Transverse colon (tissue), 4 donors: ENCODE measurements around the gene BRD3. TPM values are rescaled to one million over a fixed set of nuclear protein-coding genes. Genes with fewer than 3 reads are reported as not detected.

Experiments used
- DNase-seq: peaks from one replicate; pipeline ENCODE4 v3.0.0-alpha.2; 2019
- H3K27ac ChIP-seq, 4 donors: fragments of 200-600 bp; sonication (generic); 2 replicates each; pipeline ENCODE4 v1.5.1; 2016 to 2018; ENCODE audit warnings: inconsistent platforms in 4 of 4
- H3K27me3 ChIP-seq: fragments of 200-600 bp; sonication (generic); 2 replicates; pipeline ENCODE4 v1.5.1; 2017; ENCODE audit warnings: inconsistent platforms
- H3K36me3 ChIP-seq, 4 donors: fragments of 200-600 bp; sonication (generic); 2 replicates each; pipeline ENCODE4 v1.5.1; 2017 to 2019; ENCODE audit warnings: inconsistent platforms in 4 of 4
- H3K4me1 ChIP-seq, 4 donors: fragments of 200-600 bp; sonication (generic); 2 replicates each; pipeline ENCODE4 v1.5.1; 2017 to 2020; ENCODE audit warnings: inconsistent platforms in 4 of 4
- H3K4me3 ChIP-seq, 4 donors: fragments of 200-600 bp; sonication (generic); 1 replicate in 1 of 4; 2 replicates in 3 of 4; pipeline versions ENCODE4 v1.5.1 to v1.6.1; 2017 to 2019; ENCODE audit warnings: inconsistent platforms in 4 of 4
- H3K9me3 ChIP-seq, 2 donors: fragments of 200-600 bp; sonication (generic); 2 replicates each; pipeline ENCODE4 v1.5.1; 2017 to 2019; ENCODE audit warnings: inconsistent platforms in 2 of 2
- EP300 ChIP-seq: sonication (generic); formaldehyde crosslinking; IDR thresholded peaks from one replicate; pipeline ENCODE4 v1.6.1; 2017; ENCODE audit warnings: antibody characterized with exemption, low read depth
- POLR2A ChIP-seq: fragments of 450-650 bp; IDR thresholded peaks from one replicate; pipeline ENCODE4 v1.6.1; 2016; ENCODE audit warnings: antibody characterized with exemption, mild to moderate bottlenecking, moderate library complexity
- POLR2AphosphoS5 ChIP-seq, 3 donors: sonication (generic); formaldehyde crosslinking; IDR thresholded peaks; one replicate each; pipeline ENCODE4 v1.6.1; 2016; ENCODE audit warnings: antibody characterized with exemption in 3 of 3
- WGBS, 2 donors: methylation state at CpG; one replicate each; pipeline ENCODE4 v1.1.5; 2018; ENCODE audit warnings: low coverage in 1 of 2; 5-methylcytosine and 5-hydroxymethylcytosine counted together
- in situ Hi-C, 4 donors: fragments of 200-750 bp; cut with MboI; loops; one replicate each; pipeline versions ENCODE4 v1.15.0 to v1.15.1; 2017; ENCODE audit warnings: low sequenced_read_pairs in 3 of 4, low pct_ligation_motif_present in 1 of 4, low pct_unique_long_range_greater_than_20kb in 1 of 4
- intact Hi-C: fragments of 100-400 bp; cut with DNase I; formaldehyde crosslinking; loops from one replicate; pipeline ENCODE4 v1.15.1; 2023; ENCODE audit warnings: low total_unique reads
- total RNA-seq, 4 donors: library from RNA; depleted of rRNA; stranded (reverse); fragments of >200 nt; gene quantifications; one replicate each; pipeline ENCODE4 v1.1.0, GENCODE V29; 2016
- TF ChIP-seq, protein P1 (sequence below), 5 experiments: fragments of 200-600 bp in 3 of 5; fragments of 450-650 bp in 2 of 5; sonication (generic) in 3 of 5; IDR thresholded peaks; 1 replicate in 2 of 5; 2 replicates in 3 of 5; pipeline ENCODE4 v1.5.1; 2016 to 2017; ENCODE audit warnings: antibody characterized with exemption in 5 of 5, inconsistent platforms in 3 of 5, mild to moderate bottlenecking in 2 of 5, moderate library complexity in 1 of 5

BRD3 gene
- total RNA-seq, 4 donors from 2014 or later, result 14.5 to 21.3 (median 17.2) TPM

- H3K36me3 ChIP-seq, result no peaks in the 10 kb centered on the region
- 57 to 60% methylated on average over 5 to 17 of the region's 17 CpGs for WGBS, 2 donors
- no peaks in the 10 kb centered on the region for H3K27me3 ChIP-seq
- TF ChIP-seq POLR2AphosphoS5 (IDR thresholded peaks at IDR 0.05) (no peak), POLR2A (no peak), EP300 (no peak)
- TF ChIP-seq, protein P1, sequence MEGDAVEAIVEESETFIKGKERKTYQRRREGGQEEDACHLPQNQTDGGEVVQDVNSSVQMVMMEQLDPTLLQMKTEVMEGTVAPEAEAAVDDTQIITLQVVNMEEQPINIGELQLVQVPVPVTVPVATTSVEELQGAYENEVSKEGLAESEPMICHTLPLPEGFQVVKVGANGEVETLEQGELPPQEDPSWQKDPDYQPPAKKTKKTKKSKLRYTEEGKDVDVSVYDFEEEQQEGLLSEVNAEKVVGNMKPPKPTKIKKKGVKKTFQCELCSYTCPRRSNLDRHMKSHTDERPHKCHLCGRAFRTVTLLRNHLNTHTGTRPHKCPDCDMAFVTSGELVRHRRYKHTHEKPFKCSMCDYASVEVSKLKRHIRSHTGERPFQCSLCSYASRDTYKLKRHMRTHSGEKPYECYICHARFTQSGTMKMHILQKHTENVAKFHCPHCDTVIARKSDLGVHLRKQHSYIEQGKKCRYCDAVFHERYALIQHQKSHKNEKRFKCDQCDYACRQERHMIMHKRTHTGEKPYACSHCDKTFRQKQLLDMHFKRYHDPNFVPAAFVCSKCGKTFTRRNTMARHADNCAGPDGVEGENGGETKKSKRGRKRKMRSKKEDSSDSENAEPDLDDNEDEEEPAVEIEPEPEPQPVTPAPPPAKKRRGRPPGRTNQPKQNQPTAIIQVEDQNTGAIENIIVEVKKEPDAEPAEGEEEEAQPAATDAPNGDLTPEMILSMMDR (IDR thresholded peaks at IDR 0.05), result no peak
- intact Hi-C loops, result no loop called here
- no peak overlapping the region for H3K4me3 ChIP-seq
- no peak overlapping the region for H3K27ac ChIP-seq
- no peaks in the 10 kb centered on the region for H3K9me3 ChIP-seq
- H3K4me1 ChIP-seq, result peaks cover 8 to 27% (median 22%) of the 10 kb centered on the region in 4 donors
- DNase-seq, result no peak
- in situ Hi-C loops, result loop anchor here in 3 of 4 donors (5.0 kb wide), 2 partner anchors 203 to 208 kb away; no protein-coding TSS in a partner anchor
Measured at GRCh38 chr9:133995012-133995896, 72.6 kb downstream of the BRD3 start.

GRCh38 chr9:133994353-133995011 lies 73.3 kb downstream of the BRD3 start:
- Histone ChIP-seq H3K27me3 (no peaks in the 10 kb centered on the region), H3K9me3 (no peaks in the 10 kb centered on the region), H3K36me3 (no peaks in the 10 kb centered on the region), H3K4me1 (peaks cover 8 to 34% (median 27%) of the 10 kb centered on the region in 4 donors), H3K4me3 (no peak overlapping the region), H3K27ac (no peak overlapping the region)
- intact Hi-C loops (no loop called here), in situ Hi-C loops (loop anchor here in 3 of 4 donors (5.0 kb wide), 2 partner anchors 202 to 207 kb away; no protein-coding TSS in a partner anchor)
- peak; percentile 86 for DNase-seq
- TF ChIP-seq EP300, result no peak
- TF ChIP-seq, protein P1 (IDR thresholded peaks at IDR 0.05), result peak; percentile 99
- 7% methylated on average over 11 of the region's 11 CpGs; no CpG with 5 or more reads in 1 of the 2 donors for WGBS, 2 donors

GRCh38 chr9:133993635-133994253 lies 74.1 kb downstream of the BRD3 start:
- peaks cover 8 to 34% (median 27%) of the 10 kb centered on the region in 4 donors for H3K4me1 ChIP-seq
- in situ Hi-C loops, result no loop called here
- H3K36me3 ChIP-seq, result no peaks in the 10 kb centered on the region
- no peaks in the 10 kb centered on the region for H3K27me3 ChIP-seq
- no peaks in the 10 kb centered on the region for H3K9me3 ChIP-seq
- 47% methylated on average over 15 of the region's 16 CpGs; no CpG with 5 or more reads in 1 of the 2 donors for WGBS, 2 donors
- intact Hi-C loops, result loop anchor here (2.0 kb wide), 1 partner anchor 199 kb away; no protein-coding TSS in a partner anchor
- TF ChIP-seq POLR2A, result no peak
- TF ChIP-seq POLR2AphosphoS5 (IDR thresholded peaks at IDR 0.05), result no peak
- TF ChIP-seq EP300, result no peak
- TF ChIP-seq, protein P1 (IDR thresholded peaks at IDR 0.05), result no peak
- H3K4me3 ChIP-seq, result peak overlapping the region in 3 of 4 donors; percentile 61 to 73 (median 71)
- H3K27ac ChIP-seq, result peak overlapping the region; percentile 88 to 94 (median 90)
- DNase-seq, result no peak
